ENCODE data around the gene PSMA7. TPM values are rescaled to one million over a fixed set of nuclear protein-coding genes. Genes with fewer than 3 reads are reported as not detected.
A peak's percentile ranks its signal among the peaks of the same experiment; 100 is the strongest.
"Not testable (repeated sequence)": the region's sequence is repeated elsewhere in the genome, so short reads cannot be mapped to it uniquely, and the experiment has no call there.

PSMA7 gene
- total RNA-seq, 2 donors from 2014 or later = 148 to 178 TPM

DNA sequence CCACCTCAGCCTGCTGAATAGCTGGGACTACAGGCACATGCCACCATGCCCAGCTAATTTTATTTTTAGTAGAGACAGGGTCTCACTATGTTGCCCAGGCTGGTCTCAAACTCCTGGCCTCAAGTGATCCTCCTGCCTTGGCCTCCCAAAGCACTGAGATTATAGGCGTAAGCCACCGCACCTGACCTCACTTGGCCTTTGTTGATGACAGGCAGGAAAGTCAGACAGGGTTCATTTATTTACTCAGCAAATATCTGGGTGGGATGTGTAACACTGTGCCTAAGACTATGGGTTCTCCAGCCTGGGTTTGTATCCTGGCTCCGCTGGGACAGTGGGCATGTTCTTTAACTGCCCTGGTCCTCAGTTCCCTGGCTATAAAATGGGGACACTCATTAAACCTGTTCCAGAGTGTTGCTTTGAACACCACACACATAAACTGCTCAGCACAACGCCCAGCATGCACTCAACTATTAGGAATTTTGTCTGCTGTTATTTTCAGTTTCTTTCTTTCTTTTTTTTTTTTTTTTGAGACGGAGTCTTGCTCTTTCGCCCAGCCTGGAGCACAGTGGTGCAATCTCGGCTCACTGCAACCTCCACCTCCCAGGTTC is 27.3 kb downstream of the PSMA7 start:
- intact Hi-C loops (cut with DNase I, micrococcal nuclease); ATAC-seq; DNase-seq: not testable (repeated sequence)

DNA sequence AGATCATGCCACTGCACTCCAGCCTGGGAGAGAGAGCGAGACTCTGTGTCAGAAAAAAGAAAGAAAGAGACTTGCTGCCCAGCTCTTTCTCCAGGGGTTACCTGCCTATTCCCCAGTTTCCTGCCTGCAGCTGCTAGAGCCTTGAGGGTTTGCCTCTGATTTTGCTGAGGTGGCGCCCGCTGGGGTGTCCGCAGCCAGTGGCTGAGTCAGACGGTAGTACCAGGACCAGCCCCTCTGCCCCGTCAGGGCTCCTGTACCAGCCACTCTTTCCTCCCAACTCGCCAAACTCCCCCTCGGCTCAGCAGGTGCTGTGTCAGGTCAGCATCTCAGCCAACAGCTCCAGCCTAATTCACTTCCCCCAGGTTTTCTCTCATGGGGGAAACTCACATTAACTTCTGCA is 28.3 kb downstream of the PSMA7 start:
- ATAC-seq (no peak), DNase-seq (no peak)
- intact Hi-C loops (cut with DNase I, micrococcal nuclease) = no loop called here

GRCh38 chr20:62112368-62112767 is 30.8 kb downstream of the PSMA7 start:
- intact Hi-C loops (cut with DNase I, micrococcal nuclease) = no loop called here
- ATAC-seq (no peak), DNase-seq (no peak)

GRCh38 chr20:62111148-62111547 is 32.0 kb downstream of the PSMA7 start:
- ATAC-seq = peak; percentile 82
- intact Hi-C loops (cut with DNase I, micrococcal nuclease) = no loop called here
- no peak for DNase-seq

GRCh38 chr20:62105592-62105991 is 37.6 kb downstream of the PSMA7 start:
- intact Hi-C loops (cut with DNase I, micrococcal nuclease) = no loop called here
- ATAC-seq (no peak), DNase-seq (no peak)

DNA sequence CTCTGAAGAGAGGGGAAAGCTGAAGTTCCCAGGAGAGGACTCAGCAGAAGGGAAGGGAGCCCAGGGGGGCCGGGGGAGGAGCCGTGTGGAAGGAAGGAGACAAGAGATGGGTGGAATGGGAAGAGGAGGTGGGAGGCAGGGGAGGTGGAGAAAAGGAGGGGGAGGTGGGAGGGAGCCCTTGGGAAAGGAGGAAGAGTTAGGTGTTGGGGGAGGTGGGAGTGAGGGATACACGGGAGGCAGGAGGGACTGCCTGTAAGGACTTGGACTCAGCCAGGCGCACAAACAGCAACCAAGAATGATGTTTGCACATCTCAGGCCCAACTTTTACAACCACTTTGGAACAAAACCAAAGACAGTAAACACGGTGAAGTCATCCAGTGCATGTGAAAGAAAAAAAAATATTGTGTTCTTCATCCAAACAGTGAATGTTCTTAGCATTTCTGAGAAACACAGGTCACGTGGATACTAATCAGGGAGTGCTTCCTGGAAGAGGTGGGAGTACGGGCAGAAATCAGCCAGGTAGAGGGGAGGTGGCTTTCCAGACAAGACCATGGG is 38.3 kb downstream of the PSMA7 start:
- ATAC-seq = peak; percentile 95
- peak in 1 of 2 donors; percentile 28 for DNase-seq
- intact Hi-C loops (cut with DNase I, micrococcal nuclease) = no loop called here

GRCh38 chr20:62104234-62104789 is 38.9 kb downstream of the PSMA7 start:
- DNase-seq (no peak), ATAC-seq (peak; percentile 17)
- intact Hi-C loops (cut with DNase I, micrococcal nuclease) = no loop called here

DNA sequence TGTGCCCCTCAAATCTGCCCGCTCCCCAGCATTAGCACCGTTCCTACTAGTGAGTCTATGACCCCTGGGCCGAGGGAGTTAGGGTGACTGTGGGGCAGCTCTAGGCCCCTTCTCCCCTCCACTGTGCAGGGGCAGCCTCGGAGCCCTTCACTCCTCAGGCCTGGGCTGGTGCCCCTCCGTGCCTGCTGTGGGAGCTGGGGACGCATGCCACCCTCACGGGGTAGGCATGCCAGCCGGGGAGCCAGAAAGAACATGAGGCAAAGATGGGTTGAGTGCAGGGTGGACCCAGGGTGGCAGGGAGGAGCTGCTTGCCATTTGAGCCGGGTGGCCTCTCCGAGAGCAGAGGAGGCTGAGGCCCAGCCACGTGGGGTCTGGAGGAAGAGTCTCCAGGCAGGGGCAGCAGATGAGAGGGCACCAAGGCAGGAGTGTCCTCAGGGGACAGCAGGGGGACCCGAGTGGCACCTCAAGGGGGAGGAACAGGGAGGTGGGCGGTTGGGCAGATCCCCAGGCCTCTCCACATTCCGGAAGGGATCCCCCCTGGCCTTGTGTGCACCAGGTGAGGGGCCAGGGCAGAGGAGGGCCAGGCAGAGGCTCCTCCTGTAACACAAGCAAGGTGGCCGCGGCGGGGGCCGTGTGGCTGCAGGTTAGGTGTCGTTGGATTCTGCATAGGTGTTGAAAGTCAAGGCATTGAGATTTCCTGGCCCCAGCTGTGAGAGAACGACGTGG is 39.5 kb downstream of the PSMA7 start:
- intact Hi-C loops (cut with DNase I, micrococcal nuclease) = no loop called here
- no peak for ATAC-seq

GRCh38 chr20:62101078-62101477 is 42.1 kb downstream of the PSMA7 start:
- DNase-seq (no peak), ATAC-seq (no peak)
- intact Hi-C loops (cut with DNase I, micrococcal nuclease) = no loop called here

More for the DNA sequence above, 39.5 kb downstream of the PSMA7 start:
- DNase-seq = no peak

DNA sequence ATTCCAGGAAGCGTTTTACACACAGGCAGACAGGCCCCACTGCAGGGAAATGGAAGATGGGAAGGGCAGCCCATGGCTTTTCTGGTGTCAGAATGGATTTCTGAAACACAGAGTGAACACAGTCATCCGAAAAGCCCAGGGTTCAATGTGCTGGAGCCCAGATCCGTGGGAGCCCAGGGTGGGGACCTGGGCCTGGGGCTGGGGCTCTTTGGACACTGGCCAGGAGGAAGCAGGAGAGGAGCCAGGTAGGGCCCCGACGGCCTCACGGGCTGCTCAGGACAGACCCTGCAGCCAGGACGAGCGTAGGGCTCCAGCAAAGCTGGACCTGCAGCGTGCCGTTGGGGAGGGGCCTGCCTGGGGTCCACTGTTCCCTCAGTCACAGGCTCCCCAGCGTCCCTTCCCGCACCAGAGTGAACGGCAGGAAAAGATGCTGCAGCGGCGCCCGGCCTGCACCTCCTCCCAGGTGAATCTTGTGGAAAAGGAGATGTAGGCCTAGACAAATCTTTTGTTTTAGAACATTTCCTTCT is 45.2 kb downstream of the PSMA7 start:
- ATAC-seq (no peak), DNase-seq (no peak)
- intact Hi-C loops (cut with DNase I, micrococcal nuclease) = no loop called here

- intact Hi-C loops (cut with DNase I, micrococcal nuclease) = no loop called here
- DNase-seq = no peak
- no peak for ATAC-seq
These were observed 46.5 kb downstream of the PSMA7 start for GRCh38 chr20:62096421-62097380.

DNA sequence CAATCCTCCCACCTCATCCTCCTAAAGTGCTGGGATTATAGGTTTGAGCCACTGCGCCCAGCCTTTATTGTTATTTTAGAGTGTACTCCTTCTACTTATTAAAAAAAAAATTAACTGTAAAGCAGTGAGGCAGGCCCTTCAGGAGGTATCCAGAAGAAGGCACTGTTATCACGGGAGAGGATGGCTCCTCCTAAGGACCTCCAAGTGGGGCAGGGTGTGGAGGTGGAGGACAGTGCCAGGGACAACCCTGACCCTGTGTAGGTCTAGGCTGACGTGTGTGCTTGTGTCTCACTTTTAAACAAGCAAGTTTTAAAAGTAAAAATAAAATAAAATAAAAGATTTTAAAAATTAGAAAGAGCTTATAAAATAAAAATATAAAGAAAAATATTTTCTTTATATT is 53.8 kb downstream of the PSMA7 start:
- ATAC-seq = no peak

DNA sequence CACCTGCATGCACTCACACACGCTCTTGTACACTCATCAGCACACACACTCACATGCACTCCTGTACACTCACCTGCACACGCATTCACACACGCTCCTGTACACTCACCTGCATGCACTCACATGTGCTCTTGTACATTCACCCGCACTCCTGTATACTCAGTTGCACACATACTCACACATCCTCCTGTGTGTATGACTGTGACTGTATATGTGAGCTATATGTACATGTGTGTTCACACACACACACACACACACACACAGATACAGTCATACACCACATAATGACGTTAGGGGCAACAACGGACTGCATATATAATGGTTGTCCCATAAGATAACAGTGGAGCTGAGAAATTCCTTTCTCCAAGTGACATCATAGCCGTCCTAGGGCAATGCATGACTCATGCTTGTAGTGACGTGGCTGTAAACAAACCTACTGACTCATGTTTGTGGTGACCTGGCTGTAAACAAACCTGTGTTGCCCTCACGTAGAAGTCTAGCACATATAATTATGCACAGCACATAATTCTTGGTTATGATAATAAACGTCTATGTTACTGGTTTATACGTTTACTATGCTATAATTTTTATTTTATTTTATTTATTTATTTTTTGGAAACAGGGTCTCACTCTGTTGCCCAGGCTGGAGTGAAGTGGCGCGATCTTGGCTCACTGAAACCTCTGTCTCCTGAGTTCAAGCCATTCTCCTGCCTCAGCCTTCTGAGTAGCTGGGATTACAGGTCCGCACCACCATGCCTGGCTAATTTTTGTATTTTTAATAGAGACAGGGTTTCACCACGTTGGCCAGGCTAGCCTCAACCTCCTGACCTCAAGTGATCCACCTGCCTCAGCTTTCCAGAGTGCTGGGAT is 54.7 kb downstream of the PSMA7 start:
- no peak for DNase-seq
- intact Hi-C loops (cut with DNase I, micrococcal nuclease) = no loop called here
- peak; percentile 58 for ATAC-seq

More for the DNA sequence above, 53.8 kb downstream of the PSMA7 start:
- intact Hi-C loops (cut with DNase I, micrococcal nuclease) = no loop called here
- DNase-seq = no peak

GRCh38 chr20:62087632-62088031 is 55.6 kb downstream of the PSMA7 start:
- ATAC-seq = no peak

GRCh38 chr20:62087227-62087626 is 56.0 kb downstream of the PSMA7 start:
- intact Hi-C loops (cut with DNase I, micrococcal nuclease) = no loop called here
- DNase-seq (no peak), ATAC-seq (no peak)

More at GRCh38 chr20:62087632-62088031, 55.6 kb downstream of the PSMA7 start:
- no peak for DNase-seq
- intact Hi-C loops (cut with DNase I, micrococcal nuclease) = no loop called here
